GM19043 (cell line): ENCODE measurements around the gene RUNX1.

Experiments used
- ATAC-seq: cut with Tn5 transposase; IDR thresholded peaks from one replicate; pipeline ENCODE4 v1.9.1; 2021; ENCODE audit warnings: low read depth; ENCODE audit not compliant: unreplicated experiment

Gene RUNX1

DNA sequence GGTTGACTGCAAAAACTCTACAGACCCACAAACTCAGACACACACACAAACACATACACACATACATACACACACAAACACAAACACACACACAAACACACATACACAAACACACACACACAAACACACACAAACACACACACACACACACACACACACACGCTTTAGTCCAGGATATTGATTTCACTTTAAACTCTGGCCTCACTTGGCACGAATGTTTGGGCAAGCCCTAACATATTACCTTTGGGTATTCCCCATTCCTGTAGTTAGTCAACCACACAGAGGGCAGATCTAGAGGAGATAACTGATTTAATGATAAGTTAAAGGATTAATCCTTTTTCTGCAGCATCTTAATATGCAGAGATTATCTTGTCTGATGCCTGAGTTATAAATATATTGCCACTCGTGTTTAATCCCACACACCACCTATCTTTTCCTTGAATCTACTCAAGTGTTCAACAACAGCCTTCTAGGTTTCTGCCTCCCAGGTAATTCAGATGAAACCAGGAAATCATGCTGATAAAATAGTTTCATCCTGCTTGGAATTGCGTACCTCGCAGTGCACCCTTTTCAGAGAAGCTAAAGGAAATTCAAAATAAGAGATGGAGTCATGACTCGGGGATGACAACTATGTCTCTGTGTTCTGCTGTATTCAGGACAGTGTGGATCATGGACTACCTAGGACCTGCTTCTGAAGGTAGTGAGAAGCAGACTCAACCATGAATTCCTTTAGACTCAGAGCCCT lies 14.5 kb upstream of the RUNX1 start:
- ATAC-seq: no peak

DNA sequence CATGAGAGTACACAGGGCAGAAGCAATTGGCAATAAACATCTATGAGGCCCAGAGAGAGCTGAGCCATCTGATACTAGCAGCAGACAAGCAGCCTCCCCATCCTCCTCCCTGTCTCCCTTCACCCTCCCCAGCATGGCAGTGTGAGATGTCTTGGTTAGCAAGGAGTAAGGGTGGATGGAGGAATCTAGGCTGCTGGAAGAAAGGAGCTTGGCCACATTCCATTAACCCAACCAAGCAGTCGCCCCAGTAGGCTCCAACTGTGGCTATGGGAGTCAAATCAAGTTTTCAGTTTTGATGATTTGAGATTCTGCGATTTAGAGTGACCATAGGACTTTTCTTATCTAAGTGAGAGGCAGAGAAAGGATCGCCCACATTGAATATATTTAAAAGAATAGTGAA lies 12.9 kb upstream of the RUNX1 start:
- ATAC-seq: no peak

DNA sequence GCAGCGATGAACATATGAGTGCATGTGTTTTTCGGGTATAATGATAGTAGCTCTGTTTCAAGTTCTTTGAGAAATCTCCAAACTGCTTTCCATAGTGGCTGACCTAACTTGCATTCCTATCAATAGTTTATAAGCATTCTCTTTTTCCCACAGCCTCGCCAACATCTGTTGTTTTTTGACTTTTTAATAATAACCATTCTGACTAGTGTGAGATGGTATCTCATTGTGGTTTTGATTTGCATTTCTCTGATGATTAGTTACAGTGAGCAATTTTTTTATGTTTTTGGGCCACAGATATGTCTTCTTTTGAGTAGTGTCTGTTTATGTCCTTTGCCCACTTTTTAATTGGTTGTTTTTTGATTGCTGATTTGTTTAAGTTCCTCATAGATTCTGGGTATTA lies 10.6 kb upstream of the RUNX1 start:
- ATAC-seq: no peak

DNA sequence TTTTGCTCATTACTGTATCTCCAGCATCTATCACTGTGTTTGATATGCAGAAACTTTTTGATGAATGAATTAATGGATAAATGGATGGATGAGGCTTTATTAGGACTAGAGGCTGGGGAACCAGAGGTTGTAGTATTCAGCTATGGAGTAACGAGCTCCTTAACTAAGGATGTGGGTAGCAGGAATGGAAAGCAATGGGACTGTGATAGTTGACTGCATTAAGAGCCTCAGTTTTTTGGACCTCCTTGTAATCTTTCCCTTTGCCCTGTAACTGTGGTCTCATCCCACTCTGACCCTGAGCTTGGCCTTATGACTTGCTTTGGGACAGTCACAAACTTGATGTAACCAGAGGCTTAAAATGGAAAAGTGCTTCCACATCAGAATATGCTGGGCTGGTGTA lies 9.0 kb upstream of the RUNX1 start:
- ATAC-seq: no peak

DNA sequence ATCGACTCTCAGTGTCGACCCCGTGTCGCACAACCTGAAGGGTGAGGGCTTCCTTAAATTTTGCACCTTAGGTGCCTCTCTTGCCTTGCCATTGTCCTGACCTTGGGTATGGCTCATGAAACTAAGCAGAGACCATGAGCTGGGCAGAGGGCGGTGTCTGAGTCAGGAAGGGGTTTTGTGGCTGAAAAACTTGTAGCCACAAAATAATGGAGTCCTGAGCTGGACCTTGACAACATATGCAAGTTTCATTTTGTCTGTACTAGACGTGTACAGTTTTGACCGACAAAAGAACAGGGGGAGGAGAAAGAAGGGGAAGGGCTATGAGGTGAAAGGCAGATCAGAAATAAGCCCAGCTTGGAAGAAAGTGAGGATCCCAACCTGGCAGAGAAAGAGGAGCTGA lies 8.3 kb upstream of the RUNX1 start:
- ATAC-seq: peak; percentile 51

DNA sequence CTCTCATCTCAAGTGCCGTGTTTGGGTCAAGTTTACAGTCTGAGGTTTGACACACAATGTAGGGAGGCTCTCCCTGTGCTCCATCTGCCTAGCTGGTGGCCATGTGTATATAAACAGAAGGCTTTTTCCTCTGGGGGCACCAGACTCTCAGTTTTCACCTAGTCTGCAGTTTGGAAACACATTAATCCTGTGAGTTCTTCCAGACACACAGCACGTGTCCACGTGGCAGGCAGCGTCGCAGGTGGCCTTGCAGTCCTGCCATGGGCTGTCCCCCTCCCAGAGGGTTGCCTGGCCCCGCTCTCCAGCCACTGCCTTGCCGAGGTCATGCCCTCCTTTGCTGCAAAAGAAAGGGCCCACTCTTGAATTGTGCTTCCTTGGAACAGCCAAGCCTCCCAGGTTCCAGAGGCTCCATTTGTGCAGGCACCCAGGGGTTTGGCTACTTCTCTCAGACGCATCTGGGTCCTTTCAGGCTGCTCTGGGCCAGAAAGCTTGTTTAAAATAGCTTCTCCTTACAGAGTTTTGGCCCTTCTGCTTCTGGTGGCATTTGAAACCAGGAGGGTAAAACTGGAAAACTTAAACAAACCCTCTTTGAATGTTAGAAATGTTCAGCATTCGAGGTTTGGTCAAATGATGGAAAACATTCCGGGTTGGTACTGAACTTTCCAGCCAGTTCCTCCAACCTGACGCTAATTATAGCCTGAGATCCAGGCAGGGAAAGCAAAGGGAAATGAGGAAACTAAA lies 4.4 kb upstream of the RUNX1 start:
- no peak for ATAC-seq

DNA sequence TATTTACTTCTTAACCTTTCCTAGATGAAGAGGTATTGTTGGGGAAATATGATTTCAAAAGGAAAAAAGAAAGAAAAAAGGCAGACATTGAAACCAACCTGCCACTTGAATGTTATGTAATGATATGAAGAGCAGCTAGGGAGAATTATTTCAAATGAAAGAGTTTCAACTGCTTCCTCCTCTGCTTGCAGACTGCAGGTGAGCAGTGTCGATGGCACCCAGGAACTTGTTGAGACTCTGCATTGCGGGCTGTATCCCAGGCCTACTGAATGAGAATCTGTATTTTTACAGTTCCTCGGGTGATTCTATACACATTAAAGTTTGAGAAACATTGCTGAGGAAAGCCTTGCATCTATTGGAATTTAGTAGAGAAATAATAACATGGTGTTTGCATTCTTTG lies 3.7 kb upstream of the RUNX1 start:
- ATAC-seq: no peak

DNA sequence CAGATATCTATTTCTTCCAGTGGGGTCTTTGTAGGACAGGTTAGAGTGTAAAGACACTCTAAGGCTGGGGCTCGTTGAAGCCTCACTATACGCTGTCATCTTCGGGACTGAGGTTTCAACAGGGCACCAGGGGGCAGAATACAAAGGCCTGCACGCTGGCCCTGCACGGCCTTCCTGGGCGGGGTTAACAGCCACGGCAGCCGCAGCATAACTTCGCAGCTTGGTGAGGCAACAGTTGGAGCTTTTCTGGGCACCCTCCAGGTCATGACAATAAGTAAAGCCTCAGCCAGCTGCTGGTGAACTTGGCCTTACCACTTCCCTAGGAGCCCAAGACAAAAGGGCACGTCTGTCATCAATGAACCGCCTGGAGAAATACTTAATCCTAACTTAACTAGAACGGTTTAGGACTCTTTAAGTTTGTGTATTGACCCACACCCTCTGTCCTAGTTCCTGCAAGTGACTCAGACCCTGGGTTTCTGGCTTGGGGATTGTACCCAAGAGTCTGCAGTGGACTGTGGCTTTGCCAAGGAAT lies 2.3 kb upstream of the RUNX1 start:
- no peak for ATAC-seq

DNA sequence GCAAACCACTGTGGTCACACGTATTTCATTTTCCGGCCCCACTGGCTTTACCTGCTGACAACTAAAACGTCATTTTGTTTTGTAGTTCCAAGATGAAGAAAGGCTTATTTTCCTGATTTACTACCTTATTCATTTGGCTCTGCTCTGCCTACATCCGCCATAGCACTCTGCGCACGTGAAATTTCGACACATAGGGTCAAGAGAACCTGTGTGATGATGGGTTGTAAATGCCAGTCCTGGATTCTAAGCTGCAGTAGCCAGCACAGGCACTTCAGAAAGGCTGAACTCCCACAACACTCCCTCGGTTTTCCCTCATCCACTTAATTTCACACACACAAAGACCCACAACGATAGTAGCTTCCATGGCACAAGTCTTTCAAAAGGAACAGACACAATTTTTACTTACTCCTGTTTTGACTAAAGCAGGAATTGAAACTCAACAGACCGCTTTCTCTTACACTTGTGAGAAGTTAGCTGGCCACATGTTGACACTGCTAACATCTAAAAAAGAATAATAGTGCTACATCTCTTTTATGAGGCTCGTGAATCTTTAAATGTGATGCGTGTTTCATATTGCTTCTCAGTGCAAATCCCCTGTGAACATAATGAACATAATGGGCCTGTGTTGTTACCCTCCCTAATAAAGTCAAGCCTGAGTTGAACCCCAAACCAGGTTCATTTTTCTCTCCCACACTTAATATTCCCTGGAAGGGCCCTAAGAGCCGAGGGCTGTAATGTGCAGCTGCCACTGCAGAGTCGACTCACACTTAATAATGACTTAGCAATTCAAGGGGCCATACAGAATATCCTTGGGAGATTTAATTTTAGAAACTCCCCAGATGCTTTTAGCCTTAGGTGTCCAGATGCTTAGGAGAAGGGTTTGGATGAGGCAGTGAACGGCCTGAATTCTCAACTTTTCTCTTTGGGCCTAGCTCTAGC lies 1.5 kb upstream of the RUNX1 start:
- ATAC-seq: peak; percentile 25

DNA sequence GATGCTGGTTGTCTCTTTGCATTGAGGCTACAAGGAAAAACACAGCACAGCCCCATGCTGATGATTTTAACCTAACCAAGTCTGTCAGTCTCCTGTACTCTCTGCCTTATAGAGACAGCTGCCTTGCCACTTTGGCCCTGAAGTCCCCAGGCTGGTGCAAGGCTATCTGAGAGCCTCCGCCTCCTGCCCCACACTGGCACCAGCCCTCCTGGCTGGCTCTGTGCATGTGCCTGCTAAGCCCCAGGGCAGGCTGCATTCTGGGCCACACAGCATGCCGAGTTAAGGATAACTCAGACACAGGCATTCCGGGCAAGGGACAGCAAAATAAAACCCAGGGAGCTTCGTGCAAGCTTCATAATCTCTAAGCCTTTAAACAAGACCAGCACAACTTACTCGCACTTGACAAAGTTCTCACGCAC lies 910 bp downstream of the RUNX1 start:
- no peak for ATAC-seq

DNA sequence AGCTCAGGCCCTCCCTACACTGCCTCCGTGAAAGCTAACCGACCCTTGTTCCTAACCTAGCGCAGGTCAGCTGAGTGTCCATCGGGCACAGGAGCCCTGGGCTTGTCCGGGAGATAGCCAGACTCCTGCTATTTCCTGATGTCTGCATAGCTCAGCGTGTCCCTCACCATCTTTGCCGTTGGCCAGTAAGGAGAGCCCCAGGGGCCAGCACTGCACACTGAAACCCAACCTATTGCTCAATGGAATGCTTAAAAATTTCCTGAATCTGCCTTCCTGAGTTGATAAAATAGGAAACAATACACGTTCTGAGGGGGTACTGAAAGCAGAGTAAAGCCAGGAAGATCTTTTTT lies 2.2 kb downstream of the RUNX1 start:
- ATAC-seq: no peak

DNA sequence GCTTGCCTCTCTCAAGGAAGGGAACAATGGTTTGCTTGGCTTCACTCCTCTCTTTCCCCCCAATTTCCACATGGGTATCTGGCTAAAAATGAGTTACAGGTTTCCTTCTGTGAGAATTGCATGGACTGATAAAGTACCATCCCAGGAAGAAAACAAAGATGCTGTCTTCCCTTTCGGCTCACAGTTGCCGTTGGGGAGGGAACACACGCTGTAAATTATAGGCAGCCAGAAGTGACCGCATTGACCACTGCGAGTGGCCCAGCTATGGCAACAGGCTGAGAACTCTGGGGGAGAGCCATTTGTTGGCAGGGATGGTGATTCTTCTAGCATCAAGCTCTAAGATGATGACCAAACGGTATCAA lies 2.9 kb downstream of the RUNX1 start:
- ATAC-seq: no peak

DNA sequence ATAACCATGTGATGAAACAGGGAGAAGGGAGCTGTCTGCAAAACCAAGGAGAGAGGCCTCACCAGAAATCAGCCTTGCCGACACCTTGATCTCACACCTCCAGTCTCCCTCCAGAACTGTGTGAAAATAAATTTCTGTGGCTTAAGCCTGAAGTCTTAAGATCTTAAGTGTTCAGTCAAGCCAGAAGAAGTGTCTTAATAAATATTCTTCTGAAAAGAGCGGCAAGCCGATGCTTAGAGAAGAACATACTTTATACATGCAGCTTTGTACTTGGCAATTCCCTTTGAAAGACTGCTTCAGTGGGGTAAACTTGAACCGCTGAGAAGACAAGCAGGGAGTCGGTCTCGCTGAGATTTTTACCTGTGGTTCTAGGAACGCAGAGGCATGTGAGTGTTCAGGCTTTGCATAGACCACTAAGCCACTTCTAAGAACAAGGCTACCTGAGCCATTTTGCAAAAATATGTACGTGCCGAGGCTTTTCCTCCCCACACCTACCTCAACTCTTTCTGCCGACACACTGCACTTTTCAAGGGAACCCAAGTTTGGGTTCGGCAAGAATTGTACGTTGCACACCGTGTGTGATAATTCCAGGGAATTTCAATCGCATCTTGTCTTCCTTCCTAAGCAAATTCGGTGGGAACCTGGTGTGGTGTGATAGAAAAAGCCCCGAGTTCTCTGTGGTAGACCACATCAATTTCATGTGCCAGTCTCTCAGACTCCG lies 3.4 kb downstream of the RUNX1 start:
- ATAC-seq: no peak

DNA sequence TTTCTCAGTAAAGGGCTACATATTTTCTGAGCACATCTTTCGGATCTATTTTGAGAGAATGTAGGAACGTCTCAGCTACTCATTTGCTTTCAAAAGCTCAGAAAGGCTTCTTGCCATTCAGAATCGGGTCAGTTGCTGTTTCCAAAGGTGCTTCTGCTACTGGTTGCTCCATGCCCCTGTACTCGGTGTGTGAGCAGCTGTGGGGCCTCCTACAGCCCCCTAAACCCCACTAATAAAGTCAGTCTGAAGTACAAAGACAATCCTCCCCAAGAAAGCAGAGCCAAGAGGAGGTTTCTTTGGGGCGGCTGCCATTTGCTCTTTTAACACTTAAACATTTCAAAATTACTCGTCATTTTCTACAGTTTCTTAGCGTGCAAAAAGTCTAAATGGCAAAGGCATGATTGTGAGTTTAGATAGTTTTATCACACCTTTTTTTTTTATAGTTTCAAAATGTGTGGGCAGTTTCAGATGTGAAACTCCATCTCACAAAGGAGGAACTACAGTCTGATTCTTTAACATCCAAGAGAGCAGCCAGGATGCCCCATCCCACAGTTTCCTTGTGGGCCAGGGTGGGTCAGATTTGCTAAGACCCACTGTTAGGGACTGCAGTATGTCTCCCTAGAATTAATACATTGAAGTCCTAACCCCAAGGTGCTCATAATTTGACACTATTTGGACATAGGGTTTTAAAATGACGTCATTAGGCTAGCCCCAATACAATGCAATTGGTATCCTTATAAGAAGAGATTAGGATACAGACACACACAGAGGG lies 4.1 kb downstream of the RUNX1 start:
- no peak for ATAC-seq

DNA sequence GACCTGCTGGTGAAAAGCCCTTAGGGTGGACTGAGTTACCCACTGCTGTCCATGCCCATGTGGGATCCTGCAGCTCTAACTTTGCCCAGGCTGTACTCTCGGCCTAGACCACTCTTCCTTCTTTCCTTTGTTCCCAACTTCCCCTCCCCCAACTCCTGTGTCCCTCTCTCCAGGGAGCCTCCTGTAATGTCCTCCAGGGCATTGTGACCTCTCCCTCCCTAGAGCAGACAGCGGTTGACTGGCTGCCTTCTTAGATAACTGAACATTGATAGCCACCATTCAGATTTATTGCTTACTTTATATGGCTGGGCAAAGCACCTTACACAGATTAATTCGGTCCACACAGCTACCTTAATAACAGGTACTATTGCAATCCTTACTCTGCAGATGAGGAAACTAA lies 5.0 kb downstream of the RUNX1 start:
- ATAC-seq: no peak

DNA sequence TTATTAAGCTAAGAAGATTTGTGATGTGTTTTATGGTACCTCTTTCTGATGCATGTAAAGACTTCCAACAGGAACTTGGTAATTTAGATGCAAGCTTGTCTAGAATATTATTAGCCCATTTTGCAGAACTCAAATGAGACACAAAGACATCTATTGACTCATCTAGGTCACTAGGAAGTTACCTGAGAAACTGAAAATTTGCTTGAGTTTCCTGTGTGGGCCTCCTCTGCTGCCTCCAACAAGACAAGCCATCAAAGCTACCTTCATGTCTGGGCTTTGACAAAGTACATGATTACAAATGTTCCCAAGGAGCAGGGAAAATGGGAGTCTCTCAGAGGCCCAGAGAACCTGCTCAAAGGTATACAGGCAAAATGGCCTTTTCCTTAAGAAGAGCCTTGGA lies 5.6 kb downstream of the RUNX1 start:
- ATAC-seq: no peak

DNA sequence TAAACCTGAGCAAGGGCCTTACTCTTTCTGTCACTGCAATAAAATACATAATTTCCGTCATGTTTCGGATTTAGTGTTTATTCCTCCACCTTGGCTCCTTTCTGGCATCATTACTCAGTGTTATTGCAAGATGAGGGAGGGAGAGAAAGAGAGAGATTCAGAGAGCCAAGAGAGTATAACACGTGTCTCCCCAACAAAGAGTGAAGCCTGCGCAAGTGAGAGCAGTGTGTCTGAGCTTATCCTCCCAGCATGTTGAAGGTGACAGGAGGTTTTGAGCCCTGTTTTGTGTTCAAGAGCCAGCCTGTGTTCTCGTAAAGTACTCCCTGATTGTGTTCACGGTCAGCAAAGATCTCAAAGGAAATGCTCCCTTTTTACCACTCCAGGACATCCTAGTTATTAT lies 6.3 kb downstream of the RUNX1 start:
- ATAC-seq: no peak

DNA sequence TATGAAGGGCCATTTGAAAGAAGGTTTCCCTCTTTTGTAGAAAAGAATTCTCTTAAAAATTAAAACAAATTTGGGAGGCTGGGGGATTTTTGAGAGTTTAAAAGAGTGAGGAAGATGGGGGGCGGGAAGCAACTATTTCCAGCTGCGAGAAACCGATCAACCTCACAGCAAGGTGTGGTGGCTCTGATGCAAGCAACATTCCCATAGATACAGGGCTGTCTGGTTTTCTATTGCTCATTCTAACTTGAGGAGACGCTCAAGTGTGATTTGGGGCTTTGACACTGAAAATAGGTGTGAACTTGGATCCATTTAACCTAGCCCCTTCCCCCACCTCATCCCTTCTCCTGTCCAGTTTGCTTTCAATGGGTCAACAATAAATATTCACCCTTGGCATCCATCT lies 7.2 kb downstream of the RUNX1 start:
- no peak for ATAC-seq

DNA sequence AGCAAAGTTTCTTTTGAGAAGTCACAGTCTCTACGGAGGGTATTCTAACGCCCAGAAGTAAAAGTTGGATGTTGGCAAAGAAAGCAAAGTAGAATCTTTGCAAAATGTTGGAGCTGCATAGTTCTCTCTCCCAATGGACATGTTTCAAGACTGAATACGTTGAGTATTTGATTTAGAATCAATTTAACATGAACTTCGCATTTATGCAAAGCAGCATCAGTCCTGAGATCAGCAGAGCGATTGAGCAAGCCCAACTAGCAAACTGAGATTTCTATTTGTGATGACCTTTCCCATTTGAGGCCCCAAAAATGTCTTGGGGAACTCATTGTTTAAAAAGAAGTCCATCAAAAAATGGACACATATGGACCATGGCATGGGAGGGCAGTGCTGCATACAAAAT lies 8.0 kb downstream of the RUNX1 start:
- no peak for ATAC-seq
